Activated T-helper 1 cell treated with anti-CD3 and anti-CD28 coated beads, Interleukin-2, amount 50 U/mL, for 16 hours (primary cell): ENCODE results near the gene ALKBH8.
"Not testable (repeated sequence)": the region's sequence is repeated elsewhere in the genome, so short reads cannot be mapped to it uniquely, and the experiment has no call there.

Experiments used
- DNase-seq, 2 donors: peaks; one replicate each; pipeline ENCODE4 v3.0.0-alpha.2; 2020; ENCODE audit warnings: low read depth in 1 of 2, low spot score in 1 of 2

ALKBH8 gene

DNA sequence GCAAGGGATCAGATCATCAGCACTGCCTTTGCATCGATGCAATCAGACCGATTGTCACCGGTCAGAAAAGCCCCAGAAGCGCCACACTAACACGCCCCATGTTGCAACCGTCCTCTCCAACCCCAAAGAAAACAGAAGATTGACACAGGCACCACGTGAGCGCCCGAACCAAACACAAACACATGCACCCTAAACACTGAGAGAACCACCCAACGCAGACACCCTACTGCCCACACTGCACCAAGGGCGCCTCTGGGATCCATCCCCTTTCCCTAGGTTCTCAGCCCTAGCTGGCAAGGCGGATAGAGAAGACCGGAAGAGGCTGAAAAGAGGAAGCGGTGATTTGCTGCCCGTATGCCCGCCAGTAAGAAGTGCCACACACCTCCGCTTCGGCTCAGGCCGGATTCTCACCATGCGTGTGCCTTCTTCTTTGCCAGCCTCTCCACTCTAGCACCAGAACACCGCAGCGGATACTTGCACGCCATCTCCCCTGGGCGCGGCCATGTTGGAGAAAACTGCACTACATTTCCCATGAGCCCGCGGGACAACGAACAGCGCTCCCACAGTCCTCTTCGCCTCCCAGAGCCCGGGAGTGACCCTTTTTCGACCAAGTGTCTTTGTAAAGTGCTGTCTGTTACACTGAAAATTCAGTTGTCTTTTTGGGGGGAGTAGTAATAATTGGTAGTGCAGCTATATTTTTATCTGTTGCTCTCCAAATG is at the start of gene ALKBH8:
ALKBH8 (minus strand) TSS at position 517 of the 719 bp plus-strand sequence. CDS start 4,842 bp downstream, outside the sequence.
- peak; percentile 56 to 65 for DNase-seq

- DNase-seq = no peak
Observed at GRCh38 chr11:107612445-107612844, 46.9 kb upstream of the ALKBH8 start.

- DNase-seq = no peak
Observed at GRCh38 chr11:107609400-107610218, 44.1 kb upstream of the ALKBH8 start.

- no peak for DNase-seq
Observed at GRCh38 chr11:107608809-107609208, 43.3 kb upstream of the ALKBH8 start.

DNA sequence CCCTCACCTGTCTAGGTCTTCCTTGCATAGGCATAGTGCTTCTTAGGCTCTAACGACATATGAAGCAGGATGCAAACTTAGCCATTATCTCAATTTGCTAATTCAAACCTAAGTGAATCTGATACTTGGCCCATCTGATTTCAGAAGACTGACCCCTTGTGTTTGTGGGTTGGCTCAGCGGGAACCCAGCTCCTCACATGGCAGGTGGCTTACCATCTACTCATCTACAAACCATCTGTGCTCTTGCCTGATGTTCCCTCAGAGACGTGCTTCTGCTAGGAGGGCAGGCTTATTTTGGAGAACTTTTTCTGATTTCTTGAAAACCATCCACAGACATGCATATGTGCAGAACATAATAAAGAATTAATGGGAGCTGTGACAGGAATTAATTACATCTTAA is 40.6 kb upstream of the ALKBH8 start:
- no peak for DNase-seq

- no peak for DNase-seq
Observed at GRCh38 chr11:107605061-107606006, 39.8 kb upstream of the ALKBH8 start.

GRCh38 chr11:107598225-107599139 is 32.9 kb upstream of the ALKBH8 start:
- no peak for DNase-seq

- DNase-seq = no peak
Observed at GRCh38 chr11:107594736-107595135, 29.2 kb upstream of the ALKBH8 start.

GRCh38 chr11:107593951-107594350 is 28.4 kb upstream of the ALKBH8 start:
- no peak for DNase-seq

GRCh38 chr11:107592813-107593212 is 27.3 kb upstream of the ALKBH8 start:
- DNase-seq = no peak

DNA sequence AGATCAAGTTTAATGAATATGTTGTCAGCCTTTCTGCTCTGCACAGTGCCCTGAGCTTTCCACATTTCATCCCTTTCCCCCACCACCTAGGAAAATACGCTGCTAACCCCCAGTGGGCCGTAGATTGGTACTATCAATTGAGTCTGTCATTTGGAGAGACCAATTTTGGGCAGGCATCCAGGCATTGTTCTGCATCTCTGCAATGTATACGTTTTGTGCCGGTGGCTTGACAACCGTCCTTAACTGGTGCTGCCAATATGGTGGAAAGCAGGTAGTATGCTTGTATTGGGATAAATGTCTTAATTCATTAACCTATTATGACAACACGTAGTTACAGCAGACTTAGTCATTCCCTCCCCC is 26.7 kb upstream of the ALKBH8 start:
- DNase-seq = no peak

- peak in 1 of 2 donors; percentile 2 for DNase-seq
Observed at GRCh38 chr11:107591378-107592230, 26.1 kb upstream of the ALKBH8 start.

- DNase-seq = peak in 1 of 2 donors; percentile 4
Observed at GRCh38 chr11:107590460-107591377, 25.2 kb upstream of the ALKBH8 start, which contains the start of gene ELMOD1. TSS of gene ELMOD1 (plus strand) at chr11:107591147. CDS start at chr11:107618190, 27,043 bp downstream.

DNA sequence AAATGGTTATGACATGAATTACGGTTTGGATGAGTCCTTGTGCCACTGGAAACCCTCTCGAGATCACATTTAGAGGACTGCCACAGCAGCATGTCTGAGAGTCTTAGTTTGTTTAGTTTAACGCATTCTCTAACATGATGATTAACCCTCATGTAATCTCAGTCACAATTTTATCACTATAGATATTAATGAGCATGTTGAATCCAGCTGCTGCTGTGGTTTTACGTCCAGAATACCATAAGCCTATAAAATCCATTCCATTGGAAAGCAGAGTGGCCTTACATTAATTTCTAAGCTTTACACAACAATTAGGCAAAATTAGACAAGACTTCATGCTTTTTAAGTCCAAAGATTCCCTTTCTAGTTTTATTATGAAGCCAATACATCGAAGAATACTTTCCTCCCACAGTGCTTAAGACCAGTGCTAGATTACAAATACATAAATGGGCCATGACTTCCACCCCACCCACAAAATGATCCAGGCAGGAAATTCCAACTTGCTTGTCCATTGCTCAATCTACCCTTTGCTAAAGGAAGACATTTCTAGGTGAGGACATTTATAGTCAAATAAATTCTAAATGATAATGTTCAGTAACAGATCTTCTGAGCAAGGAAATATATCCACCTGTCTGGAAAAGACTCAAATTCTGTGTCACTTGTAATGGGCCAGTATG is 21.9 kb upstream of the ALKBH8 start:
- DNase-seq = no peak

DNA sequence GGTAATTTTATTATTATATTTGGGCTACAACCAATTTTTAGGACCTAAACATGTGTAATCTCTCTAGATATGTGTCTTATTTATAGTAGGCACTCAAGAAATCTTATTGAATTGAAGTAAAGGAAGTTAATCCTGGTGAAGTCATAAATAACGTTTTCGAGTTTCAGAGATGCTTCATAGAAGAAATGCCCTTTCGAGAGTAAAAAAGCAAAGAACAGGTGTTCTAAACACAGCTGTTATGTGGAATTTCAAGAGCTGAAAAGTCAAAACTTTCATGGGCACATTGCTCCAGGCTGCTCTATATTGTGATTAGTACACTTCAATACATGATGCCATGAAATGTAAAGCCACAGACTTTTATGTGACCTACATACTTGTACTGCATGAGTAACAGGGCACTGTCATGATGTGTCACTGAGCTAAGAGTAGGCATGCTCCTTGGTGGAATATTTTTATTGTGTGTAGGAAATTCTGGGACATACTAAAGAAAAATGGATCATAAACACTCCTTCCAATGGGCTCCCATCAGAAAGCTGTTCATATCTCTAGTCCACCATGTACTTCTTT is 18.2 kb upstream of the ALKBH8 start:
- DNase-seq = no peak

GRCh38 chr11:107581147-107581546 is 15.6 kb upstream of the ALKBH8 start:
- DNase-seq = no peak

GRCh38 chr11:107579169-107579568 is 13.6 kb upstream of the ALKBH8 start:
- not testable (repeated sequence) for DNase-seq
